ENCODE measurements around the gene TET2.

Gene TET2

GRCh38 chr4:105108971-105109370, 37.7 kb upstream of the TET2 start:
- H3K9me3 ChIP-seq (ENCODE audit: control insufficient read depth, low read length), result no peaks in the 10 kb centered on the region
- no peak overlapping the region for H3K14ac ChIP-seq (ENCODE audit: low read length in 2 of 2)
- no peak overlapping the region for H2BK5ac ChIP-seq (ENCODE audit: low read depth, low read length, poor library complexity, severe bottlenecking)
- no peak overlapping the region for H3K23ac ChIP-seq (ENCODE audit: low read length in 2 of 2)
- H3K79me1 ChIP-seq (replicated peaks; ENCODE audit: low read length, poor library complexity, severe bottlenecking), result no peaks in the 10 kb centered on the region
- H4K8ac ChIP-seq (ENCODE audit: low read length), result no peak overlapping the region
- H2AK5ac ChIP-seq (ENCODE audit: low read length, severe bottlenecking), result no peak overlapping the region
- H2BK120ac ChIP-seq (ENCODE audit: low read depth, low read length), result no peak overlapping the region
- no peak overlapping the region for H3K27ac ChIP-seq (ENCODE audit: low read length, poor library complexity, severe bottlenecking)
- H3K4me1 ChIP-seq (ENCODE audit: control insufficient read depth, insufficient read depth, low read depth, low read length), result no peaks in the 10 kb centered on the region
- no peak overlapping the region for H3K4me2 ChIP-seq (ENCODE audit: low read length, poor library complexity, severe bottlenecking)
- no peak overlapping the region for H2BK12ac ChIP-seq (ENCODE audit: low read length in 2 of 2)
- no peak overlapping the region for H3K9ac ChIP-seq (ENCODE audit: low read length)
- H3K4ac ChIP-seq (ENCODE audit: low read depth in 1 of 2, low read length in 2 of 2), result no peak overlapping the region
- no peaks in the 10 kb centered on the region for H3K36me3 ChIP-seq (ENCODE audit: control insufficient read depth in 1 of 2, insufficient read depth in 2 of 2, low read depth in 1 of 2, low read length in 2 of 2)
- H3K4me3 ChIP-seq (ENCODE audit: insufficient read depth in 1 of 2, low read depth in 1 of 2, low read length in 2 of 2), result no peak overlapping the region
- H3K18ac ChIP-seq (ENCODE audit: low read depth in 1 of 2, low read length in 2 of 2), result no peak overlapping the region
- DNase-seq, result no peak
- H3K27me3 ChIP-seq (ENCODE audit: control insufficient read depth in 1 of 2, insufficient read depth in 1 of 2, low read length in 2 of 2), result no peaks in the 10 kb centered on the region
- no peak overlapping the region for H2AFZ ChIP-seq (ENCODE audit: low read depth, low read length)
- no peak overlapping the region for H2BK15ac ChIP-seq (ENCODE audit: low read depth, poor library complexity, severe bottlenecking)
- no peak overlapping the region for H4K91ac ChIP-seq (ENCODE audit: low read length)

- Histone ChIP-seq H3K4me3 (ENCODE audit: insufficient read depth in 1 of 2, low read depth in 1 of 2, low read length in 2 of 2) (no peak overlapping the region), H3K27me3 (ENCODE audit: control insufficient read depth in 1 of 2, insufficient read depth in 1 of 2, low read length in 2 of 2) (no peaks in the 10 kb centered on the region), H3K9ac (ENCODE audit: low read length) (no peak overlapping the region), H2BK120ac (ENCODE audit: low read depth, low read length) (no peak overlapping the region), H3K27ac (ENCODE audit: low read length, poor library complexity, severe bottlenecking) (no peak overlapping the region), H4K91ac (ENCODE audit: low read length) (no peak overlapping the region), H3K4me1 (ENCODE audit: control insufficient read depth, insufficient read depth, low read depth, low read length) (no peaks in the 10 kb centered on the region), H4K8ac (ENCODE audit: low read length) (no peak overlapping the region), H3K23ac (ENCODE audit: low read length in 2 of 2) (no peak overlapping the region), H3K4me2 (ENCODE audit: low read length, poor library complexity, severe bottlenecking) (no peak overlapping the region), H3K79me1 (replicated peaks; ENCODE audit: low read length, poor library complexity, severe bottlenecking) (no peaks in the 10 kb centered on the region), H2AK5ac (ENCODE audit: low read length, severe bottlenecking) (no peak overlapping the region), H2BK12ac (ENCODE audit: low read length in 2 of 2) (no peak overlapping the region), H3K9me3 (ENCODE audit: control insufficient read depth, low read length) (no peaks in the 10 kb centered on the region), H3K18ac (ENCODE audit: low read depth in 1 of 2, low read length in 2 of 2) (no peak overlapping the region), H2BK15ac (ENCODE audit: low read depth, poor library complexity, severe bottlenecking) (no peak overlapping the region), H3K36me3 (ENCODE audit: control insufficient read depth in 1 of 2, insufficient read depth in 2 of 2, low read depth in 1 of 2, low read length in 2 of 2) (no peaks in the 10 kb centered on the region), H2BK5ac (ENCODE audit: low read depth, low read length, poor library complexity, severe bottlenecking) (no peak overlapping the region), H2AFZ (ENCODE audit: low read depth, low read length) (no peak overlapping the region), H3K14ac (ENCODE audit: low read length in 2 of 2) (no peak overlapping the region), H3K4ac (ENCODE audit: low read depth in 1 of 2, low read length in 2 of 2) (no peak overlapping the region)
- WGBS, result no CpG with 5 or more reads among the region's 1 CpG
- DNase-seq, result no peak
These were observed 34.4 kb upstream of the TET2 start for GRCh38 chr4:105112274-105112673.

GRCh38 chr4:105113800-105114199, 32.9 kb upstream of the TET2 start:
- Histone ChIP-seq H3K79me1 (replicated peaks; ENCODE audit: low read length, poor library complexity, severe bottlenecking) (no peaks in the 10 kb centered on the region), H3K9ac (ENCODE audit: low read length) (no peak overlapping the region), H4K91ac (ENCODE audit: low read length) (no peak overlapping the region), H3K27me3 (ENCODE audit: control insufficient read depth in 1 of 2, insufficient read depth in 1 of 2, low read length in 2 of 2) (no peaks in the 10 kb centered on the region), H3K4me2 (ENCODE audit: low read length, poor library complexity, severe bottlenecking) (no peak overlapping the region), H2BK12ac (ENCODE audit: low read length in 2 of 2) (no peak overlapping the region), H2BK5ac (ENCODE audit: low read depth, low read length, poor library complexity, severe bottlenecking) (no peak overlapping the region), H3K9me3 (ENCODE audit: control insufficient read depth, low read length) (no peaks in the 10 kb centered on the region), H2AK5ac (ENCODE audit: low read length, severe bottlenecking) (no peak overlapping the region), H3K23ac (ENCODE audit: low read length in 2 of 2) (no peak overlapping the region), H3K4ac (ENCODE audit: low read depth in 1 of 2, low read length in 2 of 2) (no peak overlapping the region), H2BK15ac (ENCODE audit: low read depth, poor library complexity, severe bottlenecking) (no peak overlapping the region), H2BK120ac (ENCODE audit: low read depth, low read length) (no peak overlapping the region), H3K27ac (ENCODE audit: low read length, poor library complexity, severe bottlenecking) (no peak overlapping the region), H4K8ac (ENCODE audit: low read length) (no peak overlapping the region), H3K36me3 (ENCODE audit: control insufficient read depth in 1 of 2, insufficient read depth in 2 of 2, low read depth in 1 of 2, low read length in 2 of 2) (no peaks in the 10 kb centered on the region), H3K4me3 (ENCODE audit: insufficient read depth in 1 of 2, low read depth in 1 of 2, low read length in 2 of 2) (no peak overlapping the region), H3K4me1 (ENCODE audit: control insufficient read depth, insufficient read depth, low read depth, low read length) (no peaks in the 10 kb centered on the region), H3K14ac (ENCODE audit: low read length in 2 of 2) (no peak overlapping the region), H3K18ac (ENCODE audit: low read depth in 1 of 2, low read length in 2 of 2) (no peak overlapping the region), H2AFZ (ENCODE audit: low read depth, low read length) (no peak overlapping the region)
- WGBS, result 95% methylated on average over 1 of the region's 1 CpG
- no peak for DNase-seq

- Histone ChIP-seq H3K4ac (ENCODE audit: low read depth in 1 of 2, low read length in 2 of 2) (no peak overlapping the region), H3K4me1 (ENCODE audit: control insufficient read depth, insufficient read depth, low read depth, low read length) (no peaks in the 10 kb centered on the region), H3K27ac (ENCODE audit: low read length, poor library complexity, severe bottlenecking) (no peak overlapping the region), H3K79me1 (replicated peaks; ENCODE audit: low read length, poor library complexity, severe bottlenecking) (no peaks in the 10 kb centered on the region), H3K23ac (ENCODE audit: low read length in 2 of 2) (no peak overlapping the region), H3K36me3 (ENCODE audit: control insufficient read depth in 1 of 2, insufficient read depth in 2 of 2, low read depth in 1 of 2, low read length in 2 of 2) (no peaks in the 10 kb centered on the region), H4K91ac (ENCODE audit: low read length) (no peak overlapping the region), H2BK12ac (ENCODE audit: low read length in 2 of 2) (no peak overlapping the region), H3K9ac (ENCODE audit: low read length) (no peak overlapping the region), H3K4me3 (ENCODE audit: insufficient read depth in 1 of 2, low read depth in 1 of 2, low read length in 2 of 2) (no peak overlapping the region), H3K27me3 (ENCODE audit: control insufficient read depth in 1 of 2, insufficient read depth in 1 of 2, low read length in 2 of 2) (no peaks in the 10 kb centered on the region), H2AFZ (ENCODE audit: low read depth, low read length) (no peak overlapping the region), H4K8ac (ENCODE audit: low read length) (no peak overlapping the region), H2BK15ac (ENCODE audit: low read depth, poor library complexity, severe bottlenecking) (no peak overlapping the region), H2AK5ac (ENCODE audit: low read length, severe bottlenecking) (no peak overlapping the region), H2BK5ac (ENCODE audit: low read depth, low read length, poor library complexity, severe bottlenecking) (no peak overlapping the region), H3K18ac (ENCODE audit: low read depth in 1 of 2, low read length in 2 of 2) (no peak overlapping the region), H3K14ac (ENCODE audit: low read length in 2 of 2) (no peak overlapping the region), H3K9me3 (ENCODE audit: control insufficient read depth, low read length) (no peaks in the 10 kb centered on the region), H3K4me2 (ENCODE audit: low read length, poor library complexity, severe bottlenecking) (no peak overlapping the region), H2BK120ac (ENCODE audit: low read depth, low read length) (no peak overlapping the region)
- DNase-seq, result no peak
- WGBS, result 81% methylated on average over 3 of the region's 3 CpGs
These were observed 29.9 kb upstream of the TET2 start for GRCh38 chr4:105116616-105117319.
